ENCODE data around the gene CREBBP.

GRCh38 chr16:3880623-3881498 is at the start of gene CREBBP:
- no peak for TF ChIP-seq CTCF (IDR thresholded peaks at IDR 0.05)
- TF ChIP-seq RFX5 (IDR thresholded peaks at IDR 0.05; ENCODE audit: low read length), result no peak
